OCI-LY1 (cell line): ENCODE measurements around the gene FDXR.
"Not testable (repeated sequence)": the region's sequence is repeated elsewhere in the genome, so short reads cannot be mapped to it uniquely, and the experiment has no call there.

ENCODE experiments used
- H2AFZ ChIP-seq: fragments of 200-600 bp; sonication (generic), shearing (Covaris generic); 2 replicates; pipeline ENCODE4 v1.6.0; 2014; ENCODE audit warnings: antibody characterized with exemption, mild to moderate bottlenecking, low read length
- H3F3A ChIP-seq: fragments of 200-600 bp; sonication (generic), shearing (Covaris generic); 2 replicates; pipeline ENCODE4 v1.6.0; 2014; ENCODE audit warnings: mild to moderate bottlenecking, antibody characterized with exemption, low read length, moderate library complexity; ENCODE audit not compliant: insufficient read depth
- H3K27ac ChIP-seq: fragments of 200-600 bp; sonication (generic); 2 replicates; pipeline ENCODE4 v1.5.1; 2014; ENCODE audit warnings: low read length, mixed run types, mild to moderate bottlenecking, low read depth; ENCODE audit not compliant: poor library complexity, severe bottlenecking
- H3K27me3 ChIP-seq: fragments of 200-600 bp; sonication (generic); 2 replicates; pipeline ENCODE4 v1.6.0; 2014; ENCODE audit warnings: antibody characterized with exemption, mild to moderate bottlenecking, low read length, moderate library complexity; ENCODE audit not compliant: insufficient read depth
- H3K36me3 ChIP-seq: fragments of 200-600 bp; sonication (generic); 2 replicates; pipeline ENCODE4 v1.6.1; 2014; ENCODE audit warnings: mild to moderate bottlenecking, antibody characterized with exemption, low read length, moderate library complexity, mixed read lengths; ENCODE audit not compliant: insufficient read depth
- H3K4me1 ChIP-seq: fragments of 200-600 bp; sonication (generic); 2 replicates; pipeline ENCODE4 v1.5.1; 2014; ENCODE audit warnings: mild to moderate bottlenecking, low read length, moderate library complexity; ENCODE audit not compliant: insufficient read depth, severe bottlenecking
- H3K4me2 ChIP-seq: fragments of 200-600 bp; sonication (generic), shearing (Covaris generic); 2 replicates; pipeline ENCODE4 v1.6.1; 2014; ENCODE audit warnings: low read length
- H3K4me3 ChIP-seq: fragments of 200-600 bp; sonication (generic); 2 replicates; pipeline ENCODE4 v1.5.1; 2014; ENCODE audit warnings: low read length, low read depth, mild to moderate bottlenecking, mixed read lengths; ENCODE audit not compliant: poor library complexity, severe bottlenecking
- H3K79me2 ChIP-seq: fragments of 200-600 bp; shearing (Covaris generic); 2 replicates; pipeline ENCODE4 v1.6.1; 2016; ENCODE audit warnings: mixed run types, low read length, mixed read lengths; ENCODE audit not compliant: insufficient read depth
- H3K9ac ChIP-seq: fragments of 200-600 bp; sonication (generic), shearing (Covaris generic); 2 replicates; pipeline ENCODE4 v1.6.1; 2014; ENCODE audit warnings: mild to moderate bottlenecking, low read length, mixed read lengths
- H3K9me2 ChIP-seq: fragments of 200-600 bp; sonication (generic), shearing (Covaris generic); 2 replicates; pipeline ENCODE4 v1.6.1; 2014; ENCODE audit warnings: low read depth, mild to moderate bottlenecking, low read length, mixed read lengths
- H3K9me3 ChIP-seq: fragments of 200-600 bp; shearing (Covaris generic); 2 replicates; pipeline ENCODE4 v1.6.1; 2014; ENCODE audit warnings: low read length, mixed read lengths
- H4K20me1 ChIP-seq: fragments of 200-600 bp; sonication (generic), shearing (Covaris generic); 2 replicates; pipeline ENCODE4 v1.6.0; 2016; ENCODE audit warnings: mild to moderate bottlenecking, low read length; ENCODE audit not compliant: insufficient read depth
- CTCF ChIP-seq: fragments of 200-600 bp; sonication (generic), shearing (Covaris generic); IDR thresholded peaks from 2 replicates; pipeline ENCODE4 v1.5.1; 2017; ENCODE audit warnings: mild to moderate bottlenecking, antibody characterized with exemption, low read length, moderate library complexity, mixed read lengths
- EZH2 ChIP-seq: fragments of 200-600 bp; sonication (generic), shearing (Covaris generic); IDR thresholded peaks from 2 replicates; pipeline ENCODE4 v1.8.0; 2017; ENCODE audit warnings: borderline replicate concordance, mixed run types, mild to moderate bottlenecking, antibody characterized with exemption, low read length, moderate library complexity, mixed read lengths

Gene FDXR

DNA sequence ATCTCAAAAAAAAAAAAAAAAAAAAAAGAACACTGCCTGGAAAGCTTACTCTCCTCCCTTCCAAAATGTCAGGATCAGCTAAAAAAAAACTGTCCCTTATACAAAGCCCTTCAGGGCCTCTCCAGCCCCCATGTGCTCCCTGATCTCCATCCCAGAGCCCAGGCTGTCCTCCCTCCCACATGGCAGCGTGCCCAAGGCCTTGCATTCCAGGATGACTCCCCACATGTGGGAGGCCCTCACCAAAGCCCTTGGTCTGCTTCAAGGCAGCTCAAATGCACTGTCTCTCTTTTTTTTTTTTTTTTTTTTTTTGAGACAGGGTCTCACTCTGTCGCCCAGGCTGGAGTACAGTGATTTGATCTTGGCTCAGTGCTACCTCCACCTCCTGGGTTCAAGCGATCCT lies 2.3 kb downstream of the FDXR start:
- Histone ChIP-seq H2AFZ (no peak overlapping the region), H3K36me3 (no peaks in the 10 kb centered on the region), H3K9ac (no peak overlapping the region), H3K27me3 (no peaks in the 10 kb centered on the region), H3K4me1 (peaks cover 15% of the 10 kb centered on the region), H3K9me3 (no peaks in the 10 kb centered on the region), H3K4me3 (no peak overlapping the region), H3K4me2 (no peak overlapping the region), H3F3A (no peaks in the 10 kb centered on the region), H4K20me1 (no peaks in the 10 kb centered on the region), H3K79me2 (no peaks in the 10 kb centered on the region), H3K9me2 (no peaks in the 10 kb centered on the region), H3K27ac (no peak overlapping the region)
- TF ChIP-seq CTCF (no peak), EZH2 (no peak)

DNA sequence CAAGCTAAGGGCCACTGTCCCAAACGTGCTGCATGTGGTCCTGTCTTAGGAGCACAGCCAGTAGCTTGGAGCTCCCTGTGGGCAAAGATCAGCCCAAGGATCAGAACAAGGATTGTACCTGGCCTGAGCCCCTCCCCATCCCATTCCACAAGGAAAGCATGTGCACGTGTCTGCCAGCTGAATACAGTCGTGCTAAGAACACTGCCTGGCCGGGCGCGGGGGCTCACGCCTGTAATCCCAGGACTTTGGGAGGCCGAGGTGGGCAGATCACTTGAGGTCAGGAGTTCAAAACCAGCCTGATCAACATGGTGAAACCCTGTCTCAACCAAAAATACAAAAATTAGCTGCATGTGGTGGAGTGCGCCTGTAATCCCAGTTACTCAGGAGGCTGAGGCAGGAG lies 2.8 kb downstream of the FDXR start:
- H4K20me1 ChIP-seq, H3K4me2 ChIP-seq, H3K36me3 ChIP-seq, H3K9me3 ChIP-seq, H3K9me2 ChIP-seq, H3K9ac ChIP-seq, H3K4me3 ChIP-seq, H3K79me2 ChIP-seq, H2AFZ ChIP-seq, H3K27ac ChIP-seq, H3F3A ChIP-seq, H3K27me3 ChIP-seq: not testable (repeated sequence)
- H3K4me1 ChIP-seq: peaks cover 15% of the 10 kb centered on the region

GRCh38 chr17:74868908-74869255 lies 3.9 kb downstream of the FDXR start:
- no peaks in the 10 kb centered on the region for H3K27me3 ChIP-seq
- H3K9ac ChIP-seq: no peak overlapping the region
- no peak for TF ChIP-seq CTCF
- TF ChIP-seq EZH2: no peak
- no peak overlapping the region for H2AFZ ChIP-seq
- H3K4me1 ChIP-seq: peaks cover 11% of the 10 kb centered on the region
- no peak overlapping the region for H3K4me3 ChIP-seq
- H3K9me2 ChIP-seq: no peaks in the 10 kb centered on the region
- no peaks in the 10 kb centered on the region for H3K9me3 ChIP-seq
- H3K4me2 ChIP-seq: no peak overlapping the region
- no peak overlapping the region for H3K27ac ChIP-seq
- H3F3A ChIP-seq: no peaks in the 10 kb centered on the region
- H3K36me3 ChIP-seq: no peaks in the 10 kb centered on the region
- H3K79me2 ChIP-seq: no peaks in the 10 kb centered on the region
- no peaks in the 10 kb centered on the region for H4K20me1 ChIP-seq

DNA sequence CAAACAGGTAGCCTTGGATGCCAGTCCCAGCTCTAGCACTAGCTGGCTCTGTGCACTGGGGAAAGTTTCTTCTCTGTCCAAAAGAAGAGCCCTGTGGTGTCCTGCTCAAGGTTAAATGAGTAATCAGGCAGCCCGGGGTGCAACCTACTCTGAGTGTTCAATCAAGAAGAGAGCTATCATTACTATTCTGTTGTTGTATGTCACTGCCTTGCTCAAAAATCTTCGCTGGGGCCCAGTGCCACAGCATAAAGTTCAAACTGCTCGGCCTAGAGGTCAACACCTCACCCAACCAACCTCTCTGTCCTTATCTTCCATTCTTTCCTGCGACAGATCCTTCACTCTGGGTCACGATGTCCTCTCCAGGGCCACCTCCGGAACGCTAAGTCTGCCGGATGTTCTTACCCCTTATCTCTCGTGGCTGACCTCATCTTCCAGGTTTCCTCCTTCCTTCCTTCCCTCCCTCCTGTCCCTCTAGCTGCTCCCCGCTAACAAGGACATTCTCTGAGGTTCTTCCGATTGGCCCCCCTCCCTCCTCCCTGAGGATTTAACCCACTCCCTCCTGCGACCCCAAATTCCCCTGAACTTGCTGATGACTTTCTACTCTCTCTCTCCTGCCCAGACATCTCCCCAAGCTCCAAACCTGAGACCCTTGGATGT lies 4.4 kb downstream of the FDXR start:
- H3K4me1 ChIP-seq: peaks cover 7% of the 10 kb centered on the region
- no peak overlapping the region for H2AFZ ChIP-seq
- no peaks in the 10 kb centered on the region for H4K20me1 ChIP-seq
- H3F3A ChIP-seq: no peaks in the 10 kb centered on the region
- H3K27me3 ChIP-seq: no peaks in the 10 kb centered on the region
- H3K9ac ChIP-seq: no peak overlapping the region
- no peak overlapping the region for H3K4me3 ChIP-seq
- no peak overlapping the region for H3K4me2 ChIP-seq
- no peak for TF ChIP-seq EZH2
- no peak for TF ChIP-seq CTCF
- H3K27ac ChIP-seq: no peak overlapping the region
- no peaks in the 10 kb centered on the region for H3K9me2 ChIP-seq
- H3K79me2 ChIP-seq: no peaks in the 10 kb centered on the region
- H3K9me3 ChIP-seq: no peaks in the 10 kb centered on the region
- no peaks in the 10 kb centered on the region for H3K36me3 ChIP-seq
